Kidney glomerular epithelial cell (primary cell): ENCODE data around the gene SLC35B4.
"Not testable (repeated sequence)": the region's sequence is repeated elsewhere in the genome, so short reads cannot be mapped to it uniquely, and the experiment has no call there.

ENCODE experiments used
- DNase-seq: peaks from one replicate; lab custom pipeline; 2025; lab: John Stamatoyannopoulos, UW

Gene SLC35B4

DNA sequence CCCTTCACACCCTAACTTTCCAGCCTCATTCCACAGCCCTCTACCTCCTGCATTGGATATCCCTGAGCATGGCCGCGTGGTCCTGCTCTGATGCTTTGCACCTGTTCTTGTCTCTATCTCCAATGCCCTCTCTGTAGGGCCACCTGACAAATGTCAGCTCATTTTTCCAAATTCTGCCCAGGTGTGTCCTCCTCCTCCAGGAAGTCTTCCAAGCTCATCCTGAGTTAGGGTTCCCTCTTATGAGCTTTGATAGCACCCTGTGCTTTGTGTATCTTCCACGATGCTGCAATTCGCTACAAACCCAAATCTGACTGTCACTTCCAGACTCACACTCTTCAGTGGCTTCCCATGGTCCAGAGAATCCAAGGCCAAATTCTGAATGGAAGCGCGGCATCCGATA is 14.7 kb upstream of the SLC35B4 start:
- no peak for DNase-seq

DNA sequence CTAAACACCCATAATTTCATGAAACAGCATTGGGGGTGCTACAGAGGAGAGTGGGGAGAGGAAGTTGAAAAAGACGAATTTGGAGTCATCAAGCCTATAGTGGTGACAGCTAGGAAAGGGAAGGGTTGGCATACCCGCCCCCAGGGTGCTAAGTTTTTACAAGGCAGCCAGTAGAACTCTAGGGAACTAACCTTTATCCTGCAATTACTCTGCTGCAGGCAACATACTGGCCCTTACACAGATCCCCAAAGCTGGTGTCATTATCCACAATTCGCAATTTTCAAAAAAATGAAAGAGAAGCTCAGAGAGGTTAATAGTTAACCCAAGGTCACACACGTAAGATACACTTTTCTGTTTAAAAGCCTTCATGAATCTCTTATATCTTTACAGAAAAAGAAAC is 14.2 kb upstream of the SLC35B4 start:
- no peak for DNase-seq

DNA sequence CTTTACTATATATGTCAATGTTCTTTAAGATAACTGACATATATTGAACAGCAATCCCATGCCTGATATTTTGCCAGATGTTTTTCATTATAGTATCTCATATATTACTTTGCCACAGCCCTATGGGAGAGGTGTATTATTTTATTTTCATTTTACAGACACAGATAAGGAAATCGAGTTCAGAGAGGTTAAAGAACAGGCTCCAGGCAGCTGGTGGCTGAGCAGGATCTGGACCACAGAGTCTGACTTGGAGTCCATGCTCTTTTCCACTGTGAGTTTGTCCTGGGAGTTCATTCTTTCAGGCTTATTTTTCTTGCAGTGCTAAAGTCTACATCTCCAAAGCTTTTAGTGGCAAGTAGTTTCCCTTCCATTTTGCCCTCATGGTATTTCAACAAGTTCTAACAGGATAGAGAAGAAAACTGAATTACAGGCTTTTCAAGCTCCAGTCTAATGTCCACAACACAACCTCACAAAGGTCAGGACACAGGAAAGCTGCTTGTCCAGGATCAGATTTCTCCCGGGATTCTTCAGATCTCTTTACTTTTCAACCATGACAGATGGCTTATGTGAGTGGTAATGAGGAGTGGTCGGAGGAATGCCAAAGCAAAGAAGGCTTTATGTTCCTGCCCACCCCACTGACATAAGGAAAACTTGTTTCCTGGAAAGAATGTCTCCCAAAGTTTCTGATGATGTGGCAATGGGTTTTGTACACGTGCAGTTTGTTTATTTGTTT is 13.1 kb upstream of the SLC35B4 start:
- DNase-seq = no peak

DNA sequence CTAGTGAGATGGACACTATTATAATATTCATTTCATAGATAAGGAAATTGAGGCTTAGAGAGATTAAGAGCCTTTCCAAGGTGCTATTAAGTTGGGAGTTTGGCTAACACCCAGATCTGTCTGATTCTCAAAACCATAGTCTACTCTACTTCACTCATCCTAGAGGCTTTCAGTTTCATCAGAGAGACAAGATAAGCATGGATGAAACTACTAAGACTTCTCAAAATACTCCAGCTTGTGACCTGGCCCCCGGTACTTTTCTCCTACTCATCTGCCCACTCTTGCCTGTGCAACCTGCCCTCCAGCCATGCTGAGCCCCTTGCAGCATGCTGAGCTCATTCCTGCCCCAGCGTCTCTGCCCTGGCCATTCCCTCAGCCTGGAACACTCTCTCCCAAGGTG is 12.2 kb upstream of the SLC35B4 start:
- DNase-seq = no peak

DNA sequence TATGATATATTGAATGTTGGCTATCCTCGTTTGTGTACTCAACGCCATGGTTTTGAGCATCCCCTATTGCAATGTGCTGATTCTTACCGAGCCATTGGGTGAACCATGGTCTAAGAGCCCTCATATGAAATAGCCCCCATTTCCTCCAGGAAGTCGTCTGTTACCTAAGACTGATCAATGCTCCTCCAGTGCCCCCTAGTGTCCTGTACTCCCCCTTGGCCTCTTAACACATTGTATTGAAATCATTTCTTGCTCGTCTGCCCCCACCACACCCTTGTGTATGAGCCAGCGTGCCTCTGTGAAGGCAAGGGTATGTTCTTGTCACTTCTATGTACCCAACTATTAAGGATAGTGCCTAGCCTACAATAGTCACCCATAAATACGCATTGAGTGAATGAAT is 11.2 kb upstream of the SLC35B4 start:
- DNase-seq = no peak

DNA sequence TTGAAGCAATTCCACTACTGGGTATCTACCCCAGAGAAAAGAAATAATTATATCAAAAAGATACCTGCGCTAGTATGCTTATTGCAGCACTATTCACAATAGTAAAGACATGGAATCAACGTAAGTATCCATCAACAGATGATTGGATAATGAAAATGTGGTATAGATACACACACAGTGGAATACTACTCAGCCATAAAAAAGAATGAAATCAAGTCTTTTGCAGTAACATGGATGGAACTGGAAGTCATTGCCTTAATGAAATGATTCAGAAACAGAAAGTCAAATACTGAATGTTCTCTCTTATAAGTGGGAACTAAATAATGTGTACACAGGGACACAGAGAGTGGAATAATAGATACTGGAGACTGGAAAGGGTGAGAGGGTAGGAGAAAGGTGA is 7.4 kb upstream of the SLC35B4 start:
- no peak for DNase-seq

DNA sequence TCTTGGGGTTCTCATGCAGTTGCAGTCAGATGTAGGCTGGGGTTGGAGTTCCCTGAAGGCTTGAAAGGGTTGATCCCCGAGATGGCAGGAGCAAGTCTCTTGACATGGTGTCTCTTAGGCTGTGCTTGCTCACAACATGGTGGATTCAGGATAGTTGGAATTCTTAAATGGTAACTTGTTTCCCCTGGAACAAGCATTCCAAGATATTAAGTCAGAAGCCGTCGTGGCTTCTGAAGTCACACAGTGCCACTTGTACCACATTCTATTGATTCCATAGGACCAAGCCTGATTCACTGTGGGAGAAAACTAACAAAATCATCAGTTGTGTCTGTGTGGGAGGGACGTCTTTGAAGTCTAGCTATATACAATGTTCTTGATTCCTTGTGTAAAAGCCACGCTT is 3.5 kb upstream of the SLC35B4 start:
- no peak for DNase-seq

DNA sequence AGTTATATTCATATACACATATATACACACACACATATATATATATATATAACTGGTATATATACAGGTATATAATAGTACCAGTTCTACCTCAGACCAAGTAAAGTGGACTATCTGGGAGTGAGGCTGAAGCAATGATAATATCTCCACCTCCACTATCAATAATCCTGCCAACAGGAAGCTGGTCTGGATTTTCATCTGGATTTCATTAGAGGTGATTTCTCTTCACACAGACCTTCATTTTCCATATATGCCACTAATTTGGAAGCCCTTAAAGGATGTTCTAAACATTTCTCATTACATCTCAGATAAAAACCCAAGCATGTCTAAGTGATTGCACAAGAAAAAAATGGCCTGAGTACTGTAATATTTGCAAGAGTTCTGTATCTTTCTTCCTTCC is 1.7 kb upstream of the SLC35B4 start:
- DNase-seq = no peak

DNA sequence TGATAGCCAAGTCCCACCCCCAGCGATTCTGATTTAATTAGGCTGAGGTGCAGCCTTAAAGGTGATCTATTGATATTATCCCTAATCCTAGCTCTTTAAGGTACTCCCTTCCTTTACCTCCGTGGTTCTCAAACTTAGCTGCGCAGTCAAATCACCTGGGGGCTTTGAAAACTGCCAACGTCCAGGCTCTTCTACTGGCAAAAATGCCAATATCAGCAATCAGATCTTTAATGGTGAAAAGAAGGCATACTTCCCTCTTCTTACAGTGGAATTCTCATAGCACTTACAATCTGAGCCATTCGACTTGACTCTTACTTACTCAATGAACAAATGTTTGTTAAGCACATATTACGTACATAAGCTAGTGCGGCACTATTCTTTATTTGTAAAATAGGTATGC is 704 bp upstream of the SLC35B4 start:
- DNase-seq = no peak

DNA sequence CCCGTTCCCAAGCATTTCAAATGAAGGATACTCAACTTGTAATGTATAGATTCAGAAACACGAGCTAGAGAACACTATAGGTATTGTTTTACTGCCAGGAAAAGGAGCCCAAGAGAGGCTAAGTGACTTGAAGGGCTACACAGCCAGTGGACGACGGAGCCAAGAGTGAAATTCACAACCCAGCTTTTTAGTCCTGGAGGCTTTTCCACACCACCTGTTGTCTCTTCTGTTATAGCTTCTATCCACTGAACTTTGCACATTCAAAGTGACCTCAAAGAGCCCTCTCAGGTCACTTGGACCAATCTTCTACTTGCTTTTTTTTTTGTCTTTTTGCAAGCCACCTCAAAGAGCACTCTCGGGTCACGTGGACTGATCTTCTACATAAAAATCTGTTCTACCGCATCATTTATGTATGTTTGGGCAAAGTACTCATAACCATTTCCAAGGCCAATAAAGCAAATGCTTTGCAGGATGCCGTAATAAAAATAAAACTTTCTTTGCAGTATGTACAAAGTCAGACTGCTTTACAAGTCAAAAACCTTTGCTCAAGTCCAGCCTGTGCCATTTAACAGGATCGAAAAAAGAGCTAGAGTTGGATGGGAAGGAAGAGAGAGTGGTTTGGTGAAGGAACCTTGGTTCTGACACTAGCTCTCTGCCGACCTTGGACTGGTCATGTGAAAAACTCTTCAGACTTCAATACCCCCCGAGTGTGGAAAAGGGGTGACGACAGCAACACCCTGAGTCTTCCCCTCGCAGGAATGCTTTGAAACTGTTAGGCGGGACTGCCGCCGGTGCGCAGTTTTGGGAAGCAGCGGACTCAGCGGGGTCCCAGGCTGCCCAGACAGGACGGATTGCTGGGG is 821 bp downstream of the SLC35B4 start:
- DNase-seq = peak; percentile 8

DNA sequence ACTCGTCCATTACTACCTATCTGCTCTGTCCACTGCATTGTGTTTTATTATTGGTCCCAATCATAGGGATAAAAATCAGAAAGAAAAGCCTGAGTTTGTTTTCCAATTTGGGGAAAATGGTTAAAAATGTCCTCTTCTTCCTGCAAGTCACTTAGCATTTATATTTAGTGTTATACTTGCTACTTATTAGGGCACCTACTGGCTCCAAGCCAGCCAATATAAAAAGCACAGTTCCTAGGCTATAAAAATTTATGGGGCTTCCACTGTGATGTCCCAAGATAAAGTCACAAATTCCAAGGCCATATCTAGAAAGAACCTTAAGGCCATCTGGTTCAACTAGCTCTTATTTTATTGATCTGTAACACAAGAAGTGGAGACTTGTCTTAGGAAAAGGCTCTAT is 3.2 kb downstream of the SLC35B4 start:
- no peak for DNase-seq

DNA sequence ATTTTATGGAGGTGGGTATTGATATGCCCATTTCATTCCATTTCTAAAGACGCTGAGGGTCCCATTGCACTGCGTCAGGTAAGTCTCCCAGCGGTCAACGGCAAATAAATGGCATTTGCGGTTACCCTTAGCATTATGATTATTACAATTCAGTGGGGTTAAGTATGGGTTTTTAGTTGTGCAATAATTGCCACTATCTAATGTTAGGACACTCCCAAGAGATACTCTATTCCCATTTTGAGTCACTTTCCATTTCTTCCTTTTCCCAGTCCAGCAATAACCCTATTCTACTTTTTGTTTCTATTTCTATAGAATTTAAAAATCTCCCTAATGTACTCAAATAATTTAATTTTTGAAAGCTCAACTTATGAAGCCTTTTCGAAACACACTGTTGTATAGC is 4.0 kb downstream of the SLC35B4 start:
- DNase-seq = no peak

DNA sequence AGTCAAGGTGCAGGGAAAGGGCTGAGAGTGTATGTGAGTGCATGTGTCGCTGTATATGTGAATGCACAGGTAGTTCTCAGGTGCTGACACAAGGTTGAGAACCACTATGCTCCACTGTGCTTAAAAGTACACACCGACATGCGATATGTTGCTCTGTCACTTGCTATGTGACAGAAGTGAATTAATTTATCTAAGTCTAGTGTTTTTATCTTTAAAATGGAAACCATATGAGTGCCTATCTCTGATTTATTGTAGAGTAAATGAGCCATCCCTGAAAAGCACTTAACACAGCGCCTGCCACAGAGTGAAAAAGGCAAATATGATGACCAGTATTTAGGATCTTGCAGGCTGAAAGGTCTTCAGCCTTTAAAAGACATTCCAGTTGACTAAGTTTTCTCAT is 4.9 kb downstream of the SLC35B4 start:
- DNase-seq = no peak

DNA sequence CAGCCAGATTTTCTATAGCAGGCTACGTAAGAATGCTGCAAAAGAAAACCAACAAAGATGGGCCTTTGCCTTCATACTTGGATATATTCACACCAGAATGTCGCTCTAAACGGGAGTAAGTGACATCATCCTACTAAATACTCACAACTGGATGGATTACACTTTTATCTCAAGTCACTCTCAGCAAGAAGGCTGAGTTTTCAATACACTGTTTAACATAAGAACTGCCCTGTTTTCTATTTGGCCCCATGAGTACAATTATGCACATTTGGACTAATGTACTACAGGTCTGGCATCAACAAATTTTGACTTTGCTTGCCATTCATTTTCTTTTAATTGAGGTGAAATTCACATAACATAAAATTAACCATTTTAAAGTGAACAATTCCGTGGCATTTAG is 8.2 kb downstream of the SLC35B4 start:
- no peak for DNase-seq

DNA sequence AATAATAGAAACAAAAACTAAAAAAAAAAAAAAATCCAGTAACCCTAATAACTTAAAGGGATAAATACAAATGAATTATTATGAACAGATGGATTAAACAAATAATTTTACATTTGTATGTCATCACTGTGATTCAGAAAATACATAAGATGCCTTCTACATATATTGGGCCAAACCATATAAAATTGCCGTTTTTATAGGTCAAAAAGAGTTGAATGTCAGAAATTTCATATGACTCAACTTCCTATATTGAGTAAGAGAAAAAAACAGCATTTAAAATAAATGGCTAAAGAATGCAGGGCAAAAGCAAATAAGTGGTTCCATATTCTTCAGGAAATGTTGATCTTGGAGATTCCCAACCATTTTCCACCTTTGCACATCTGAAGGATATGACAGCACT is 9.4 kb downstream of the SLC35B4 start:
- DNase-seq = no peak

DNA sequence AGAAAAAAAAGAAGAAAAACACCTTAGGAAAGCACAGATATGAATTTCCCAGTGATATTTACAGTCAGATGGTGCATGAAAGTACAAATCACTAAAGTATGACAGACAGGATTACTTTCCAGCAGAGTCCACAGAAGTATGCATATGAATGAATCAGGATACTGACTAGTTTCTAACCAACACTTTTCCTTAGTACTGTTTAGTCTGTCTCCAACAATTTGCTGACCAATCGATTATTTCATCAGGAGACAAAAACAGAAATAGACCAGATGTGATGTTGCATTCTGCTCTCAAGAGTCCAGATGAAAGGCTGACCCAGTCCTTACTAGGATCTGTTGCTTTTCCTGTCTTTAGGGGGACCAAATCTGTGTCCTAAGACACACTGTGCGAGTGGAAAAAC is 14.6 kb downstream of the SLC35B4 start:
- no peak for DNase-seq

DNA sequence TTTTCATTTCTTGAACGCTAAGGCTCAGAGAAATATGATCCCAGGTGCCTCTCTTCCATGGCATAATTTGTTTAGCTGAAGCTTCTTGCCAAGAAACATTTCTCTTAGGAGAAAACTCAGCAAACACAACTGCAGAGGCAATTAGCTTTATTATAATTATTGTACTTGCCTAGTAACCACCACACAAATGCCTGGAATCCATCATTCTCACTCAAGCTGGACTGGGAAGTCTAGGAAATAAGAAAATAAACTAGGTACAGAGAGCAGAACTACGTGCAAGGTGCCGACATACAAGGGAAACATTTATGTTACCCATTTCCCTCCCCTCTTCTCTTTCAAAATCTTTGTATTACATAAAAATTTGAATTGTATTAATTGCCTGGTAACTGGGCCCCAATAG is 15.1 kb downstream of the SLC35B4 start:
- DNase-seq = no peak

DNA sequence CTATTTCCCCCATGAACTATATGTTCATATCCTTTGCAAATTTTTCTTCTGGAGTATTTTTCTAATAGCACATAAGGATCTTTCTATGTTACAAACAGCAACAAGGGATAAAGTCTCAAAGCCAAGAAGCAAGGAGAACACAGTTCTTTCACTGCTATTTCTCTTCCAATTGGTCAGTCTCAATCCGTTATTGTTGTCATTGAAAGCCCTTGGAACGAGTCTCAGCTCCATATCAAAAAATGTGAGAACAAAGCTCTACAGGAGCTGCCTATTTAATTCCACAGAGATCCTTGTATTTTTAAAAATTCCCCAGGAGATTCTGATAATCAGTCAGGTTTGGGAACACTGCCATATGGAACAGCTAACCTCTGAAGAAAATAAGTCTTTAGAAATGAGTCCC is 15.7 kb downstream of the SLC35B4 start:
- DNase-seq = no peak

DNA sequence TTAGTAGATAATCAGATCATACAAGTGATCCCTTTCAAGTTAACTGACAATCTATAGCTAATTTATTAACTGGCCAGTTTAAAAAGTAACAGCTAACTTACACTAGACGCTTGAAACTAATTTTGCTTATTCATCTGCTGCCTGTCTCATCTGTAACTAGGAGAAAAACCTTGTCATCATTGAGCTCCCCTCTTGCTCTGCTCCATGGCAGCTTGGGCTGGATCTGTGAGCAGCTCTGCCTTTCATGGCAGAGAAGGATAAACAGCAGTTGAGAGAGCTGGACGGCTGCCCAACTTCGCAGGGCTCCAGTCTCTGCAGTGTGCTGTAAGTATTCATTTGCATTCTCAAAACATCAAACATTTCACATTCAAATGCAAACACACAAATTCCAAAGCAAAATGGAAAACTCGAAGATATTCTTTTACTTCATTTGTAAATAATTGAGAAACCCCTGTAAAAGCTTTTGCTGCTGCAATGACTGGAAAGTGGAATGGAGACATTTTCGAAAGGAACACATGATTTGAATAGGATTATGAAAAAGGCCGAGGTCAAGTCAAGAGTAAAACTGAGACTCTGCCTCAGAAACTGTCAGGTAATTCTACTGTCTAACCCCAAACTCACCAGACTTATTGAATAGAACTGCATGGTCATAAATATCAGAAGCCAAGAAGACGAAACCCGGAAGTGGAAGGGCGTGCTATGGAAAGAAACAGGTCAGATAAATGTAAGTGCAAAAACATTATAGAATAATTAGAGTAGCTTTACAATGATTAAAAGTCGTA is 17.6 kb downstream of the SLC35B4 start:
- no peak for DNase-seq

DNA sequence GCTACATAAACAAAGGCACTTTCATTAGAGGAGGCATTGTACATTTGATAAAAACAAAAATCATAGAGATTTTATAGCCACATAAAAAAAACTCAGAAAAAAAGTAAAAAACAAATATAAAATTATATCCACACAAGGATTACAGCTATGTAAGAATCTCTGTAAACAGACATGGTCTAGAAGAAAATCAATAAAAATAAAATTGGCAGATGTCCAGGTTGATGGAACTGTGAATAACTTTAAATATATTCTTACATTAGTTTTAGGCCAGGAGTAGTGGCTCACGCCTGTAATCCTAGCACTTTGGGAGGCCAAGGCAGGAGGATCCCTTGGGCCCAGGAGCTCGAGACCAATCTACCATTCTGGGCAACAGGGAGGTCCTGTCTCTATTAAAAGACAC is 19.2 kb downstream of the SLC35B4 start:
- no peak for DNase-seq

DNA sequence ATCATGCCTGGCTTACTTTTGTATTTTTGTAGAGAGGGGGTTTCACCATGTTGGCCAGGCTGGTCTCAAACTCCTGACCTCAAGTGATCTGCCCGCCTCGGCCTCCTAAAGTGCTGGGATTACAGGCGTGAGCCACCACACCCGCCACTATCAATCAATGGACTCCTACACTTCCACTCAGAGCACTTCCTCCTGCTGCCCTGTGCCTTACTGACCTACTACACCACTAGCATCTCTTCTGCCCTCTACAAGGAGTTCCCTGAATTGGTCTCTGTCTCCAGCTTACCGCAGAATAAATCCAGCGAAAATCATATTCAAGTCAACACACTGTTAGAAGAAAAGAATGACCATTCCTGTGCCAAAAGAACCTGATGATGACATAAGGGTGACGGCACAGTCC is 20.7 kb downstream of the SLC35B4 start:
- DNase-seq = not testable (repeated sequence)

DNA sequence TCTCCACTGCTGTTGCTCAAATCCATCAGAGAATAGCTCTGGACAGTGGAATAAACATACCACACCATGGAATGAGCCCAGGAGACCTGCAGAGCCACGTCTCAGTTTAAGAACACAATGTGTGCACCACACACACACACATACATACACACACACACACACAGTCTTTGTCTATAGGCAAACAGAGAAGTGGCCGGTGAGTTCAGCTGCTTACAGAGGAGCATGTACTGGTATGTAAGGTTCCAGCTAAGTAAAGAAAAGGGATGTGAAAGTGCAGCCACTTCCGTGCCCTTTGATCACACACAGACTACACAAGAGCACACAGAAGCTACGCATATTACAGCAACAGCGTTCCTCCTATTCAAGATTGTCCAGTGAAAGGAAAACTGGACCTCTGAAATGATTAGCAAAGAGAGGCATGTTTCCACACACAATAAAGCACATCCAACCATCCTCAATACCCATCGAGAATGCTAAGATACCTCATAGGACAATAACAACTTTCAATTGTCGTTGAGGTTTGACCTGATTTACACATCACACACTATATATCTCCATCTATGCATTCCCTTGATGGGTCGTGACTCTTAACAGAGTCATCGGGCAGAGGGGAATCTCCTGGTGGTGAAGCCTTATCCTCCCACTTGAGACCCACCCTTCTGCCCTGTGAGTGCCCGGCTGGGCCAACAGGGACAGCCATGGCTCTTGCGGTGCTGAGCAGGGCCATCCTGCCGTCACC is 23.6 kb downstream of the SLC35B4 start:
- DNase-seq = no peak
